HepG2 (cell line): Measurements from ENCODE around the gene FNDC4. TPM values are rescaled to one million over a fixed set of nuclear protein-coding genes. Genes with fewer than 3 reads are reported as not detected.

Experiments used
- ADNP ChIP-seq: sonication (generic); formaldehyde crosslinking; IDR thresholded peaks from 2 replicates; pipeline ENCODE4 v1.4.0; 2020; ENCODE audit warnings: missing genetic modification reagents
- BCL6 ChIP-seq: IDR thresholded peaks from 2 replicates; pipeline ENCODE4 v1.6.1; 2016; ENCODE audit warnings: missing genetic modification reagents, missing compliant biosample characterization
- FOXK2 ChIP-seq: fragments of 450-650 bp; IDR thresholded peaks from 2 replicates; pipeline ENCODE4 v1.6.1; 2016
- KDM1A ChIP-seq: IDR thresholded peaks from 2 replicates; pipeline ENCODE4 v1.6.1; 2016; ENCODE audit warnings: missing compliant biosample characterization
- MYC ChIP-seq: sonication (generic); formaldehyde crosslinking; IDR thresholded peaks from 2 replicates; pipeline ENCODE4 v1.9.0; 2021; ENCODE audit warnings: missing genetic modification reagents, borderline replicate concordance
- NCOA2 ChIP-seq: sonication (generic); formaldehyde crosslinking; IDR thresholded peaks from 2 replicates; pipeline ENCODE4 v1.8.0; 2022; ENCODE audit warnings: inconsistent platforms
- NCOR1 ChIP-seq: fragments of 200-600 bp; sonication (generic); IDR thresholded peaks from 2 replicates; pipeline ENCODE4 v1.7.0; 2017; ENCODE audit warnings: antibody characterized with exemption, low read length, borderline replicate concordance
- NFE2L2 ChIP-seq: fragments of 150-350 bp; IDR thresholded peaks from 2 replicates; pipeline ENCODE4 v1.6.1; 2014; ENCODE audit warnings: low read length
- PAX8 ChIP-seq: sonication (generic); formaldehyde crosslinking; IDR thresholded peaks from 2 replicates; pipeline ENCODE4 v1.8.0; 2022; ENCODE audit warnings: mild to moderate bottlenecking, missing genetic modification reagents, borderline replicate concordance
- SMAD3 ChIP-seq: sonication (generic); formaldehyde crosslinking; IDR thresholded peaks from 2 replicates; pipeline ENCODE4 v1.4.0; 2020; ENCODE audit warnings: missing genetic modification reagents
- SP140L ChIP-seq: sonication (generic); formaldehyde crosslinking; IDR thresholded peaks from 2 replicates; pipeline ENCODE4 v1.4.0; 2020; ENCODE audit warnings: missing genetic modification reagents, borderline replicate concordance
- TMF1 ChIP-seq: sonication (generic); formaldehyde crosslinking; IDR thresholded peaks from 2 replicates; pipeline ENCODE4 v1.8.1; 2022; ENCODE audit warnings: low read depth, missing genetic modification reagents
- ZBTB20 ChIP-seq: sonication (generic); formaldehyde crosslinking; IDR thresholded peaks from 2 replicates; pipeline ENCODE4 v1.8.1; 2023; ENCODE audit warnings: missing genetic modification reagents, low read depth, mild to moderate bottlenecking, borderline replicate concordance
- ZBTB8A ChIP-seq: sonication (generic); formaldehyde crosslinking; IDR thresholded peaks from 2 replicates; pipeline ENCODE4 v1.4.0; 2020; ENCODE audit warnings: mild to moderate bottlenecking, low read depth, missing genetic modification reagents, borderline replicate concordance
- ZFP37 ChIP-seq: sonication (generic); formaldehyde crosslinking; IDR thresholded peaks from 2 replicates; pipeline ENCODE4 v1.4.0; 2020; ENCODE audit warnings: missing genetic modification reagents, borderline replicate concordance
- ZNF652 ChIP-seq: IDR thresholded peaks from 2 replicates; pipeline ENCODE4 v1.6.1; 2016; ENCODE audit warnings: low read depth, borderline replicate concordance
- ZNF780A ChIP-seq: sonication (generic); formaldehyde crosslinking; IDR thresholded peaks from 2 replicates; pipeline ENCODE4 v1.8.0; 2022; ENCODE audit warnings: mild to moderate bottlenecking, missing genetic modification reagents, moderate library complexity
- ZNF891 ChIP-seq: sonication (generic); formaldehyde crosslinking; IDR thresholded peaks from 2 replicates; pipeline ENCODE4 v1.5.0; 2020; ENCODE audit warnings: mild to moderate bottlenecking, missing genetic modification reagents
- polyA plus RNA-seq, 8 experiments: library from polyadenylated mRNA; depleted of rRNA in 3 of 8; stranded (reverse) in 7 of 8; unstranded in 1 of 8; fragments of >200 nt; fragmentation: Illumina TruSeq in 4 of 8; extraction: Trizol in 4 of 8; gene quantifications; 2 replicates each; pipeline versions ENCODE4 v1.2.1 to v1.2.3, GENCODE V29; 2011 to 2016; ENCODE audit warnings: low read depth in 4 of 8, missing spikeins in 1 of 8, mixed read lengths in 1 of 8; ENCODE audit not compliant: insufficient read depth in 1 of 8
- total RNA-seq, 5 experiments: library from RNA; depleted of rRNA; stranded (reverse); fragments of >200 nt; fragmentation: Illumina TruSeq; extraction: Trizol; gene quantifications; 2 replicates each; pipeline ENCODE4 v1.2.3, GENCODE V29; 2016; ENCODE audit warnings: low read depth in 1 of 5
- TF ChIP-seq, protein P1 (sequence below): sonication (generic); formaldehyde crosslinking; IDR thresholded peaks from 2 replicates; pipeline ENCODE4 v1.4.0; 2020; ENCODE audit warnings: missing genetic modification reagents
- TF ChIP-seq, protein P2 (sequence below): sonication (generic); formaldehyde crosslinking; IDR thresholded peaks from 2 replicates; pipeline ENCODE4 v1.4.0; 2020; ENCODE audit warnings: missing genetic modification reagents
- TF ChIP-seq, protein P3 (sequence below): sonication (generic); formaldehyde crosslinking; IDR thresholded peaks from 2 replicates; pipeline ENCODE4 v1.5.0; 2020; ENCODE audit warnings: missing genetic modification reagents

FNDC4 gene
- total and polyA plus RNA-seq, 2 of the 13 experiments (the other 11 are each of a cell fraction or from before 2014, with no cell fraction given): 9.0 to 17.4 TPM

GRCh38 chr2:27495840-27496356 lies 898 bp upstream of the FNDC4 start (continued):
- 0 out of 2 replicates have a peak, but pooled peaks have one; percentile 4 for TF ChIP-seq ZBTB8A (CRISPR knock-in tag)
- no peak for TF ChIP-seq FOXK2
- peak; percentile 86 for TF ChIP-seq ZNF780A (CRISPR knock-in tag)
- TF ChIP-seq ZFP37 (CRISPR knock-in tag): no peak
- TF ChIP-seq ADNP (CRISPR knock-in tag): peak; percentile 79; the same call in 1 of the 2 replicates
- no peak for TF ChIP-seq NFE2L2
- TF ChIP-seq ZBTB20 (CRISPR knock-in tag): no peak
- TF ChIP-seq NCOA2 (CRISPR knock-in tag): no peak
- TF ChIP-seq, protein P1, sequence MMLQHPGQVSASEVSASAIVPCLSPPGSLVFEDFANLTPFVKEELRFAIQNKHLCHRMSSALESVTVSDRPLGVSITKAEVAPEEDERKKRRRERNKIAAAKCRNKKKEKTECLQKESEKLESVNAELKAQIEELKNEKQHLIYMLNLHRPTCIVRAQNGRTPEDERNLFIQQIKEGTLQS (CRISPR knock-in tag): 0 out of 2 replicates have a peak, but pooled peaks have one; percentile 66
- 0 out of 2 replicates have a peak, but pooled peaks have one; percentile 3 for TF ChIP-seq PAX8 (CRISPR knock-in tag)
- TF ChIP-seq, protein P2, sequence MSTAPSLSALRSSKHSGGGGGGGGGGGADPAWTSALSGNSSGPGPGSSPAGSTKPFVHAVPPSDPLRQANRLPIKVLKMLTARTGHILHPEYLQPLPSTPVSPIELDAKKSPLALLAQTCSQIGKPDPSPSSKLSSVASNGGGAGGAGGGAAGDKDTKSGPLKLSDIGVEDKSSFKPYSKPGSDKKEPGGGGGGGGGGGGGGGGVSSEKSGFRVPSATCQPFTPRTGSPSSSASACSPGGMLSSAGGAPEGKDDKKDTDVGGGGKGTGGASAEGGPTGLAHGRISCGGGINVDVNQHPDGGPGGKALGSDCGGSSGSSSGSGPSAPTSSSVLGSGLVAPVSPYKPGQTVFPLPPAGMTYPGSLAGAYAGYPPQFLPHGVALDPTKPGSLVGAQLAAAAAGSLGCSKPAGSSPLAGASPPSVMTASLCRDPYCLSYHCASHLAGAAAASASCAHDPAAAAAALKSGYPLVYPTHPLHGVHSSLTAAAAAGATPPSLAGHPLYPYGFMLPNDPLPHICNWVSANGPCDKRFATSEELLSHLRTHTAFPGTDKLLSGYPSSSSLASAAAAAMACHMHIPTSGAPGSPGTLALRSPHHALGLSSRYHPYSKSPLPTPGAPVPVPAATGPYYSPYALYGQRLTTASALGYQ: 0 out of 2 replicates have a peak, but pooled peaks have one; percentile 24
- TF ChIP-seq ZNF891 (CRISPR knock-in tag): no peak
- TF ChIP-seq, protein P3, sequence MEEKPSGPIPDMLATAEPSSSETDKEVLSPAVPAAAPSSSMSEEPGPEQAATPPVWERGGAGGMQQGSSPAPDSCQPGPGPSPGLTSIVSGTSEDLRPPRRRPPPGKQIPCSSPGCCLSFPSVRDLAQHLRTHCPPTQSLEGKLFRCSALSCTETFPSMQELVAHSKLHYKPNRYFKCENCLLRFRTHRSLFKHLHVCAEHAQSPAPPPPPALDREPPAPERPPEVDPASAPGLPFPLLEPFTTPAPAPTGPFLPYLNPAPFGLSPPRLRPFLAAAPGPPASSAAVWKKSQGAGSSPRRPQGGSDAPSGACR (CRISPR knock-in tag): no peak
- TF ChIP-seq MYC: no peak
- 0 out of 2 replicates have a peak, but pooled peaks have one; percentile 22 for TF ChIP-seq SP140L (CRISPR knock-in tag)
- TF ChIP-seq KDM1A (CRISPR knock-in tag): peak; percentile 97
- no peak; the same call in 1 of the 2 replicates for TF ChIP-seq ZNF652 (CRISPR knock-in tag)
- 0 out of 2 replicates have a peak, but pooled peaks have one; percentile 3 for TF ChIP-seq SMAD3 (CRISPR knock-in tag)
- TF ChIP-seq TMF1: peak; percentile 61; the same call in 1 of the 2 replicates
- TF ChIP-seq NCOR1: peak; percentile 2
- TF ChIP-seq BCL6 (CRISPR knock-in tag): peak; percentile 16; the same call in 1 of the 2 replicates
